HPDE6-E6E7 (cell line): ENCODE results near the gene CDH23.
"Not testable (repeated sequence)": the region's sequence is repeated elsewhere in the genome, so short reads cannot be mapped to it uniquely, and the experiment has no call there.

ENCODE experiments used
- DNase-seq: peaks from one replicate; pipeline ENCODE4 v3.0.0; 2011; ENCODE audit warnings: missing footprints; ENCODE audit errors: extremely low spot score

CDH23 gene

DNA sequence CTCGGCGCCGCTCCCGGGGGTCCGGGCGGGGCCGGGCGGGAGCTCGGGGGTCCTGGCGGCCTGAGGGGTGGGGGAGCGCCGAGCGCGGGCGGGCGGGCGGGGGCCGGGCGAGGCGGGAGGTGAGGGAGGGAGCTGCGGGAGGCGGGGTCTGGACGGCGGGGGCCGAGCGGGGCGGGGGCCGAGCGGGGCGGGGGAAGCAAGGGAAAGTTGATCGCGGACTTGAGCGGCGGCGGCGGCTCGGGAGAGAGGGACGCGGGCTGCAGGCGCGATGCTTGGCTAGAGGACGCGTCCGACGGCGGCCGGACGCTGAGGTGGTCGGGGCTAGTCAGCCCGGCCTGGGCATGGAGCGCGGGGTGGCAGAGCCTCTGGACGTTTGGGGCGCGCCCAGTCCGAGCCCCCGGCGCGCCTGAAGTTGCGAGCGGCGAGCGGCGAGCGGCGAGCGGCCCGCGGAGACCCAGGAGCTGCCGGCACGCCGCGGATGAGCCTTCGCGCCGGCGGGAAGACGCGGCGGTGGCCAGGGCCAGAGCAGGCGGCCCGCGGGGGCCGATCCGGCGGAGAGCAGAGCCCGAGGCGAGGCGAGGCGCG is at the start of gene CDH23:
Gene CDH23 (plus strand): TSS at position 210 of the 585 bp plus-strand sequence. CDS start 42,912 bp downstream, outside the sequence.
- no peak for DNase-seq

DNA sequence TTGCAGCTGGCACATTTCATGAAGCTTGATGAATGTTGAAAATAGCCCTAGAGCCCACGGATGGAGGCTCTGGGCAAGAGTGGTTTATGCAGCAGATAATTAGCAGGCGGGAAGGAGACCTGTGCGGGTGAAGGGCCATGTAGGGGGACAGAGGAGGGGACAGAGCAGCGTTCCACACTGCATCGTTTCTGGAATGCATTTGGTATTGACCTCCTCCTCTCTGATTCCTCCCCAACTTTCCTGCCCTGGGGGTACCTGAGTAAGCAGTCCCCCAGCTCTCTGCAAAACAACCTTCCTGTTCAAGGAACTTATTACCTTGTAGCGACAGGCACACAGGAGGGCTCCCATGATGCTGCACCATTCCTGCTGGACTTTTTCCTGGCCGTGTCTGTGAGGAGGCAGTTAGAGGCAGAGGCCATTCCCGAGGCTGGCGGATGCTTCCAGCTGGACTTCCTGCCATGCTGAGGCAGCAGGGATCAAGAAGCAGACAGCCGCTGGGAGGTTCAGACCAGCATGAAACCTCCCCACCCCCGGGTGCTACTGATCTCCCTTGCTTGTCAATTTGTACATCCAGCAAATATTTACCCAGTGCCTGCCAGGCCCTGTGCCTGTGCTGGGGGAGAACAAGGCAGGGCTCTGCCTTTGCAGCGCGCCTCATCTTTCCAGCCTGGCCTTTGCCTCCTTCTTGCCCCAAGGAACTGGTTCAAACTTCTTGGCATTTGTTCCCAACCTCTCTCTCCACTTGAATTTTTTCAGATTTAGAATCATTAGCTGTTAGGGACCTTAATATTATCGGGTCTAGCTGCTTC is 48.9 kb upstream of the CDH23 start:
- DNase-seq = no peak

DNA sequence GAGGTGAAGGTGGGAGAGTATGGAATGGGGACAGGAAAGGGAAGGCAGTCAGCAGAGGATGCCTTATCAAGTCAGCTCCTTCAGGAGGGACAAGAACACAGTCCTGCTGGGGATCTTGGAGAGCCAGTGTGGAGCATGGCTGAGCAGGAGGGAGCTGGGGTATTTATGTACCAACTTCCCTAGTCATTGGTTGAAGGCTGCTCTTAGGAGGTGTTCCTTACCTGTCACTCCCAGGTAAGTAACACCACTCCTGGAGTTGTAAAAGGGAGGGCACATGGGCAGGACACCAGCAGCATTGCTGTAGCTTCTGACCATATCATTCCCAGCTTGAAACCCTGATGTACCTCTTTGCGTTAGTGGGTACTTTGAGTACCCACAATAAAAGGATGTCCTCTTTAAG is 47.9 kb upstream of the CDH23 start:
- DNase-seq = no peak

DNA sequence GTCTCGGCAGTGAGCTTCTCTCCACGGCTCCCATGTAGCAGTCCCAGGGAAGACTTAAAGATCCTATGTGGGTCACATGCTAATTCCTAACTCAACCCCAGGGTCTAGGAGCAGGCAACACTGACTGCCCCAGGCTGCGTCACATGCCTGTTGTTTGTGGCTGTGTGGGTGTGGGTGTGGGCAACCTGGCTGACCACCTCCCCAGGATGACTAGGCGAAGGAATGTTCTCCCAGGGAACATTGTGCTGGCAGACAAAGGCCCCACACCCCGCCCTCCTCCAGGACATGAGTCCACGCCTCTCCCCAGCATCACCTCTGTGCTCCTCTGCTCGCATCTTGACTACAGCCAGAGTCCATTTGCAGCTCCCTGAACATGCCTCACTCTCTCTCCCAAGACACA is 47.3 kb upstream of the CDH23 start:
- peak; percentile 47 for DNase-seq

DNA sequence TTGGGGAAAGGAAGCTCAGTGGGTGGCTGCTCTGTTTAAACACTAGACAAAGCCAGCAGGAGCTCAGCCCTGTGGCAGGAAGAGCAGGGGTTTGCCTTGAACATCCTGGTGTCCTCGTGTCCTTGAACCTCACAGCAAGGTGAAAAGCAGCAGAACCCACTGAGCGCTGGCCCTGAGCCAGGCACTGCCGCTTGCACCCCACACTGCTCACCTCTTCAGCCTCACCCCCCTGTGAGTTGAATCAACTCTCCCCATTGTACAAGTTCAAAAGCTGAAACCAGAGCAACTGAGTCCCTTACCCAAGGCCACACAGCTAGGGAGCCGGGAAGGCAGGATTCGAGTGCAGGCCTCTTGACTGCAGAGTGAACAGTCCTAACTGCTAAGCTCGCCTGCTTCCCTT is 45.6 kb upstream of the CDH23 start:
- DNase-seq = no peak

DNA sequence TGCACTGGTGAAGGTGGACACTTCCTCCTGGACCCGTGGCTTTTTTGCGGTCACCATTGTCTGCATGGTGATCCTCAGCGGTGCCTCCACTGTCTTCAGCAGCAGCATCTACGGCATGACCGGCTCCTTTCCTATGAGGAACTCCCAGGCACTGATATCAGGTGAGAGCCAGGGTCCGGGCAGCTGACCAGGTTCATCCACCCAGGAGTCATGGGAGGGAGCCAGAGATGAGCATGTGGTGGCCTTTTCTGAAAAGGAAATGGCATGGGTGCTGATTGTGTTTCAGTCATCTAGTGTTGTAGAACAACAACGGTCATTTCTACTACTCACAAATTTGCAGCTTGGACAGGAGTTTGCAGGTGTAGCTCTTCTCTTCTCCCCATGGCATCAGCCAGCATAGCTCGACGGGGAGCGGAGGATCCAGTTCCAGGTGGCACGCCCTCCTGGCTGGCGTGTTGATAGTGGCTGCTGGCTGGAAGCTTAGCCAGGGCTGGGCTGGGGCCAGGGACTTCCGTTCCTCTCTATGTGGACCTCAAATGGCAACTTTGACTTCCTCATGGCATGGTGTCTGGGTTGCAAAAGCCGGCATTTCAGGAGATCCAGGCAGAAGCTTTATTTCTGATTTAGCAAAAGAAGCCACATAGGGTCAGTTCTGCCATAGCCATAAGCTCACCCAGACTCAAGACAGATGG is 44.9 kb upstream of the CDH23 start:
- no peak for DNase-seq

DNA sequence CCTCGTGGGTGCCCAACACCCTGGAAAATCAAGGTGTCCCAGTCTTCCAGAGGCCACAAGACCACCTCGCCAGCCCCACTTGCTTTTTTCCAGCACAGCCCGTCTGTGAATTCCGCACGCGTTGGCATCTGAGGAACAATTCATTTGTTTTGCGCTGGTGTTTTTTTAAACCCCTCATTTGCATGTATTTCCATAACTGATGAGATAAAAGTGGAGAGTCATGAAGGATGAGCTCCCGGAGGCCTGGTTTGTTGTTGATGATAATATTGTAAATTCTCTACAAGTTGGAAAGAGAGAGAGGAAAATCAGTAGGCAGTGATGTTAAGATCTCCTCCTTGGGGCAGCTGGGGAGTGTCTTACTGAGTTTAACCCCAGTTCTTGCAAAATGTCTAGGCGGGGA is 43.1 kb upstream of the CDH23 start:
- no peak for DNase-seq

DNA sequence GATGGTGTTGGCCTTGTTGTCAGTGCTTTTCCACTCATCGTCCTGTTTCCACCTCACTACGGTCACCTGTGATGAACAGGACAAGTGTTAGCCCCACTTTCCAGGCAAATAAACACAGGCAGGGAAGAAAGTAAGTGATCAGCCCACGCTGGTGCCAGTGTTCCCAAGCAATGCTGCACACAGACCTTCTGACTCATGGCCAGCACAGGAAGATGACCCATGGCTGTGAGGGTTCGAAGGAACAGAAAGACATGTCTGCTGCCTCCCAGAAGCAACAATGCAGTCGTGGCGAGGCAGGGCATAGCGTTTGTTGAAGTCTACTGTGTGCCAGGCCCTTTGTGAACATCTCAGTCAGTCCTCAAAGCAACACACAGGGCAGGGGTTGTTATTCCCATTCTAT is 41.9 kb upstream of the CDH23 start:
- no peak for DNase-seq

DNA sequence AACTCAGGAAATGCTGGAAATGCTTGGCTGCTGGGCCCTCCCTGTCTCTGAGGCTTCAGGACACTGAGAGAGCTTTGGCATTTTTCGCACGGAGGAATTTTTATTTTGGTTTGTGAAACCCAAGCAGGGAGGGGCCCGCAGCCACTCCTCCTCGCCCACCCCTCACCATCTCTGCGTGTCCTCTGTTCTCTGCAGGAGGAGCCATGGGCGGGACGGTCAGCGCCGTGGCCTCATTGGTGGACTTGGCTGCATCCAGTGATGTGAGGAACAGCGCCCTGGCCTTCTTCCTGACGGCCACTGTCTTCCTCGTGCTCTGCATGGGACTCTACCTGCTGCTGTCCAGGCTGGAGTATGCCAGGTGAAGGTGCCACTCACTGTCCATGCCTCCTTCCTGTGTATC is 40.8 kb upstream of the CDH23 start:
- DNase-seq = no peak

DNA sequence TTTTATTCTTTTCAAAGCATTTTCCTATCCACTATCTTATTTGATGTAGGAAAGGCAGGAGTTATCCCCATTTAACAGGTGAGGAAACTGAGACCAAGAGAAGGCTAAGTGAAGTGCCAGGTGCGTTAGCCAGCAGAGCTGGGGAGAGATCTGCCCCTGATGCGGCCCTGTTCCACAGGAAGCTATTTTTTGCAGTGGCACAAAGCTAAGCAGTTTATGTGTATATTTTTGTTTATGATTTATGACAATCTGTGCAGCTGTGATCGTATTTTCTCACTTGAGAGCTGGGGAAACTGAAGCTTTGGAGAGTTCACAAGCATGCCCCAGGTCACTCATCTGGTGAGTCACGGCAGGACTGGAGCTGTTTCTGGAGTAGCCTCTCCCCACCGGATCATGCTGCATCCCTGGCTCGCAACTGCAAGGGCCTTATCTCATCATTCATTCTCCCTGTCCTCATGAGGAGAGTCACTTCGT is 38.9 kb upstream of the CDH23 start:
- no peak for DNase-seq

DNA sequence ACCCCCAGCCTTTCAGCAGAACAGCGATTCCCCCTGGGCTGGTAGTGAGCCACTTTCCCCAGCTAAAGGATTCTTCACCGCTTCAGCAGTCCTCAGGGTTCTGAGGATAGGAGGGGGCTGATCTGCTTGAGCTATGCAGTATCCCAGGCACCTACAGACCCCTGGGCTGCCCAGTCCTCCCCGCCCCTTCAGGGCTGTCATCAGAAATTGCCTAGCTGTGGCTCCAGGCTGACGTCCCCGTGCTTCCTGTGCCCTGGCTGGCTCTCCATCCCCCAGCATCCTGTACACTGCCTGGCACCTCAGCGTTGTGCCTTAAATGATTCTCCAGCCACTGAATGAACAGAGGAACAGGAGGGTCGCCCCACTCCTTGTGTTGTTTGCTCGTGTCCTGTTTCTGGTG is 38.4 kb upstream of the CDH23 start:
- DNase-seq = no peak

DNA sequence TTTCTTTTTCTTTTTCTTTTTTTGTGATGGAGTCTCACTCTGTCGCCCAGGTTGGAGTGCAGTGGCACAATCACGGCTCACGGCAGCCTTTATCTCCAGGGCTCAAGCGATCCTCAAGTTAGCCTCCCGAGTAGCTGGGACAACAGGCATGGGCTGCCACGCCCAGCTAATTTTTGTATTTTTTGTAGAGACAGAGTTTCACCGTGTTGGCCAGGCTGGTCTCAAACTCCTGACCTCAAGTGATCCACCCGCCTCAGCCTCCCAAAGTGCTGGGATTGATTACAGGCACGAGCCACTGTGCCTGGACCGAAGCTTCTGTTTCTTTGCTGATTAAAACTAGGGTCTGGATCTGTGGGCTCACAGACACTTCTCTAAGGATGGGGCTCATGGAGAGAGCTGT is 37.8 kb upstream of the CDH23 start:
- DNase-seq = not testable (repeated sequence)

DNA sequence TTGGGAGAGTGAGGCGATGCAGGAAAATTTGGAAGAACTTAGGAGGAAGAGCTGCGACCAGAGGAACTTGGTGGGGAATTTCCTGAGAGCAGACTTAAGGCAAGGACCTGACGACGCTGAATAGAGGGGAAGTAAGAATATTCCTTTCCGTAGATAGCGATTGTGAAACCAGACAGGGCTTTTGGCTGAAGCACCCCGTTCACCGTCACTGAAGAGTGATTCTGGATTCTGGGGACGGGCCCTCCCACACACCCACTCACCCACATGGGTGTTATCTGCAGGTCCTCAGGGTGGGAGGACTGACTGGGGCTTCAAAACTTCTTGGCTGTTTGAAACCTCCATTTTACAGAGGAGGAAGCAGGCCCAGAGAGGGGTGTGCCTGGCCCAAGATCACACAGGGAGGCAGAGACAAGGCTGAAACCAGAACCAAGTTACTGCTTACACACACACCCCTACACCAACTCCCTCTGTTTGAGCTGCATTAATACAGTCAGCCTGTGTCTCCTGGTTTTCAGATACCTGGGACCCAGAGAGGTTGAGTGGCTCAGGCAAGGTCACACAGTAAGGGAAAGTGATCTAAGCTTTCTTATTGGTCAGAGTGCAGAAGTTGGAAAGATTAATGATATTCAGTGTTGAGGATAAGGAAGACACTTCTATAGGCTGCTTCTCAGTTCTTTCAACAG is 37.2 kb upstream of the CDH23 start:
- no peak for DNase-seq

DNA sequence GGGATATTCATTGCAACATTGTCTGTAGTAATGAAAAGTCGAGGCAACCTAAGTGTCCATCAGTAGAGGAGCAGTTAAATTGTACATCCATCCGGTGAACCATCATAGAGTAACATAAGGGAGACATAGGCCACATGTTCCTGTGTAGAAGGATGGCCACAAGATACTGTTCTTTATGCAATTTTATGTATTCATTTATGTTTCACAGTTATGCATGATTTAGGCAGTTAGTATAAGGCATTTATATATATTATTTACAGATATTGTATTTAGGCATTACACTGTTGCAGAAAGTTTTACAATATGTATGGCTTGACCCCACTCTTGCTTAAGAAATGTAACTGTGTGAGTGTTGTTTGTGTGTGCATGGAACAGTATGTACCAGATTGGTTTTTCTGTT is 36.0 kb upstream of the CDH23 start:
- DNase-seq = no peak

DNA sequence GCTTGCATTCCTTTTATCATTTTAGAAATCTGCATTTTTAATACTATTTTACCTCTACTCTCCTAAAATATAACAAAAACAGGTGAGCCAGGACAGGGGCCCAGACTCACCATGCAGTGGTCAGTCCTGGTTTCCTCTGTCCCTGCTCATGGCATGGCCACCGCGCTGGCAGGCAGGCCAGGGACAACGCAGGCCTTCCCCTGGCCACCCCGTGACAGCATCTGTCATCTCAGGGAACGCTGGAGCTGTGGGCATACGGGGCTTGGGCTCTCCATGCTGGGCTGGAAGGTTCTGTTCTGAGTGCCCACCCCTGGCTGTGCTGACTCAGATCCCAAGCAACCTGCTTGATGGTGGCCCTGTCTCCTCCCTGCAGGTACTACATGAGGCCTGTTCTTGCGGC is 35.1 kb upstream of the CDH23 start:
- no peak for DNase-seq

DNA sequence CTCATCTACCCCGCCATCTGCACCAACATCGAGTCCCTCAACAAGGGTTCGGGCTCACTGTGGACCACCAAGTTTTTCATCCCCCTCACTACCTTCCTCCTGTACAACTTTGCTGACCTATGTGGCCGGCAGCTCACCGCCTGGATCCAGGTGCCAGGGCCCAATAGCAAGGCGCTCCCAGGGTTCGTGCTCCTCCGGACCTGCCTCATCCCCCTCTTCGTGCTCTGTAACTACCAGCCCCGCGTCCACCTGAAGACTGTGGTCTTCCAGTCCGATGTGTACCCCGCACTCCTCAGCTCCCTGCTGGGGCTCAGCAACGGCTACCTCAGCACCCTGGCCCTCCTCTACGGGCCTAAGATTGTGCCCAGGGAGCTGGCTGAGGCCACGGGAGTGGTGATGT is 34.6 kb upstream of the CDH23 start:
- DNase-seq = no peak

DNA sequence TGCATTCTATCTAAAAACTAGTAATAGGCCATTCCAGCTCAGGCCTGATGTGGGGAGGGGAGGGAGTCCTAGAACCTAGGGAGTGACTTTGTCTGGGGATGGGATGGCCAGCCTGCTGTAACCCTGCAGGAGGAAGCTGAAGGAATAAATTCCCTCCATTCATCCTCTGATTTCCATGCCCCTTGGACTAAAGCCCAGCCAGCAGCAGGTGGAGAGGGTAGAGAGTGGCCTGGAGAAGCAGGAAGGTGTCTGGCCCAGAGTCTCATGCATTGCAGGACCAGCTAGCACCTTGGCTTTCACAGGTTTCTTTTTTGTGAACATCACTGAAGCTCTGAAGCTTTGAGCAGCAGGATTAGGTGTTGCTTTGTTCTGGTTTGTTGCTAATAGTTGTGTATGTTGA is 32.8 kb upstream of the CDH23 start:
- no peak for DNase-seq

DNA sequence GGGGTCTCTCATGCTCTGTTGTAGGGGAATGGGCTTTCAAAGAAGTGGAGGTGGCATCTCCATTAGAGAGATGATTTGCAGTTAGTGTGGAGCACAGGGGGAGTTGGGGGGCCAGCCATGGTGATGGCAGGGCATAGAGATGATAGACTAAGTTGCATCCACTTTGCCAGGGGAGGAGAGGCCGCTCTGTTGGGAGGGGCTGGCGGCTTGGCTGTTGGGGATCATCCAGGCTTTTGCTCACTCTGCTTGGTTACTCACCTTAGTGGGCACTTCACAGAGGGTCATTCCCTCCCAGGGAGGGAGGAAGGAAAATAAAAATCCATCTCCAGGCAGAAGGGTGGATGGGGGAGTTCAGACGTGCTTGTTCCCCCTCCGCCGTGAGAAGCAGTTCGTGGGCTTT is 31.4 kb upstream of the CDH23 start:
- no peak for DNase-seq

DNA sequence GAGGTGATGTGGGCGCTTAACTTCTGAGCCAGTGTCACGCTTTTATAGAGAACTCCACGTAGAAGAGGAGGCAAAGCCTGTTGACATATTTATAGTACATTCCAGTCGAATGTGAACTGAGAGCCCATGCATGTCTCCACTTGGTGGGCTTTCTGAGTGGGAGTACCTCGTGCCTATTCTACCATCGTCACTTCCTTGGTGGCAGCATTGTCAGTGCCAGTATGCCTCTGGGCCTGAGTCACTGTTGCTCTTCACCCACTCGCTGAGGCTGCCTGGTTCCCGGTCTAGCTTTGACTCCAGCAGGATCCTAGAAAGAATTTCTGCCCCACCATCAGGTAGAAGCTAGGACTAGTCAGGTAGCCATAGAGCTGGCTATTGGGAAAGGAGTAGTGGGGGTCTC is 30.0 kb upstream of the CDH23 start:
- DNase-seq = no peak

DNA sequence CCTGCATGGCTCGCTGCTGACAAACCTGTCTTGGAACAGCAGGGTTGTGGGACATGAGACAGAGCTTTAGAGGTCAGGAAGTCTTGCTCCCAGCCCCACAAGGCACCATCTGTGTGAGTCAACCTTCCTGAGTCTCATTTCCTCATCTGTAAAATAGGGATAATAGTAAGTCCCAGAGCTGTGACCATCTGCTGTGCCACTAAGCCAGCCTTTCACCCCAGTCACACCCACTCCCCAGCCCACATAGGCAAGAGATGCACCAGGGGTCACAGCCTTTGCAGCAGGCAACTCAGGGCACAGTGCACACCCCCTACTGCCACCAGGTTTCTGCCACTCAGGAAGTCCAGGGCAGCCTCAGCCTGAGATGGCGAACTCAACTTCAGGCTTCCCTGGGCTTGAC is 29.4 kb upstream of the CDH23 start:
- DNase-seq = no peak

DNA sequence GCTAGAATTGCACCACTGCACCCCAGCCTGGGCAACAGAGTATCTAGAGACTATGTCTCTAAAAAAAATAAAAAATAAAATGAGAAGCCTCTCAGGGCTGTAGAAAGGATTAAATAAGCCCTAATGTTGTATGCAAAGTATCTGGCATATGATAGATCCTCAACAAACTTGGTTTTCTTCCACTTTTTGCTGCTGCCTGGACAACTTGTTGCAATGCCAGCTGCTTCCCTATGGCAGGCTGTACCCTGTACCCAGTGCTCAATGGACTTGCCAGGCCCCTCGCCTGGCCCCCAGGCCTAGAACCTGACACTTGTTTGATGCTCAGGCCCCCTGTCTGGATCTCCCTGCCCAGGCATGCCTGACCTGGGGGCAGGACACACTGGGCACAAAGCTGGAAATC is 28.5 kb upstream of the CDH23 start:
- DNase-seq = no peak

DNA sequence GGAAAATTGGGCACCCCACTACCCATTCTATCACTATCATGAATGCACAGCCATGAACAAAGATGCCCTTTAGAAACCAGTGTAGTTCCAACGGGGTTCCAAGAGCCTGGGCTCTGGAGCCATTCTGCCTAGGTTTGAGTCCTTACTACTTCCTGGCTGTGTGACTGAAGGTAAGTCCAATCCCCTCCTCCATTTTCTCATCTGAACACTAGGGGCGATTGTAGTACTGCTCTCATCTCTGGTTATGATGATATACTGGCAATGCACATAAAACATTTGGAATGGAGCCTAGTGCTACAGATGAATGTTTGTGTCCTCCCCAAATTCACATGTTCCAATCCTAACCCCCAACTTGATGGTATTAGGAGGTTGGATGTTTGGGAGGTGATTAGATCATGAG is 28.1 kb upstream of the CDH23 start:
- DNase-seq = no peak
